Fibroblast of skin of scalp (primary cell): Measurements from ENCODE around the gene TRIO.
"Not testable (repeated sequence)": the region's sequence is repeated elsewhere in the genome, so short reads cannot be mapped to it uniquely, and the experiment has no call there.

Source experiments
- DNase-seq: peaks from one replicate; pipeline ENCODE4 v3.0.0-alpha.2; 2013

The TRIO gene

DNA sequence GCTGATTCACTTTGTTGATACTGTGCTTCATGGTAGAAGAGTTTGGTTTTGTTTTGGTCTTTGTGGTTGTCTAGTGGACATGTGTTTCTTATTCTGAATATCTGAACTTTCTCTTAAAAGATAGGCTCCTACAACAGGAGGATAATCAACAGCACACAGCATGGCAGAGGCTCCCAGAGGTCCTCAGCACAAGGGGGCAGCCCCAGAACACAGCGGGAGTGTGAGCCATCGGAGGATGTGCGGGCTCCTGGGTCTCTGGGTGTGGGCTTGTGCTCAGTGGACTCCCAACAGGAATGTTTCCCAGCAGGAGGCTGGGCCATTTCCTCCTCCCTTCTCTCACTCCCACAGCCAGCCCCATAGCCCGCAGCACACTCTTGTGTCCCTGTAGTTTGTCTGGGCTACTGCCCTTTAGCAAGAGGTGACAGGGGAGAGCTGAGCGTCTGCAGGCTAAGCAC, 274.2 kb downstream of the TRIO start:
- peak; percentile 95 for DNase-seq

DNA sequence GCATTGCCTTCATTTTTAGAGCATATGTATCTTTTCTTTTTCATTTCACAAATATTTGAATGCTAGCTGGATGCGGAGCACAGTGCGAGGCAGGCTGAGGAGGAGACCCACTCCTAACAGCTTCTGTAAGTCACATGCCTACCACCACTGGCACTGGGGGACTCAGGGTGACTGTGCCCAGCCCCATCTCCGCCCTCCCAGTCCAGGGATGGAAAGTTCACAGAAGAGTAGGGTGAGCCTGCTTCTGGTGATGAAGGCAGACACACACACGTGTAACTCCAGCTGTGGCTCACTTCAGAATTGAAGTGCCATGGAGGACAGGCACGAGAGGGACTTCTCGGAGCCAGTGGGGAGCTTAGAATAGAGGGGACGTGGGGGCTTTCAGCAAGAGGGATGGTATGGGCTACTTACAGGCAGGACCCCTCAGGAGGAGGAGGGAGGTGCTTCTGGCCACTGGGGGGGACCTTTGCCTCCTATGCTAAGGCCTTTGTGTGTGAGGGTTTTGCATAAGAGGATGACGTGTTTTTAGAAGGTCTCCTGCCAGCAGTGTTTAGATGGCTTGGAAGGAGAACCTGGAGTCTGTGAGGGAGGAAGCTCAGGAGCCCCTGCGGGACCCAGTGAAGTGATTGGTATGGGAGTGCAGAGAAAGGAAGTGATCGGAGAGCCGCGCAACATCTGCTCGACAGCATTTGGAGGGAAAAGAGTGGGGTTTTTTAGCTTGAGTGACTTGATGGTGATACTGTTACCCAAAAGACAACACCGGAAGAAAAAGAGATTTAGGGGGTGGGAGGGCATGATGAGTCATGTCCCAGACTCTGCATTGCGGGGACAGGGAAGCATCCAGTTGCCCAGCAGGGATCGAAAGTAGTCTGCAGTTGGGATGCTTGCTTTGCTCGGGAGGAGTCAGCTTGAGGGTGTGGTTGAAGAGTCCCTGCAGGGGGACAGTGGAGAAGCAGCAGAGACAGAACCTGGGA, 274.9 kb downstream of the TRIO start:
- peak; percentile 85 for DNase-seq

DNA sequence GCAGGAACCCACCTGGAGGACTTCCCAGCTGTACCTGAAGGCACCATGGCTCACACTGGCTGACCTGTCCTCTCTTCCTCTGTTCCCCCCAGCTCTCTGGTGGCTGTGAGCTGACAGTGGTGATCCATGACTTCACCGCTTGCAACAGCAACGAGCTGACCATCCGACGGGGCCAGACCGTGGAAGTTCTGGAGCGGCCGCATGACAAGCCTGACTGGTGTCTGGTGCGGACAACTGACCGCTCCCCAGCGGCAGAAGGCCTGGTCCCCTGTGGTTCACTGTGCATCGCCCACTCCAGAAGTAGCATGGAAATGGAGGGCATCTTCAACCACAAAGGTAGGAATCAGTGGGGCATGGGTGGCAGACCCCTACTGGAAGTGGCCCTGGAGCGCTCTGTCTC, 276.5 kb downstream of the TRIO start:
- DNase-seq: no peak

DNA sequence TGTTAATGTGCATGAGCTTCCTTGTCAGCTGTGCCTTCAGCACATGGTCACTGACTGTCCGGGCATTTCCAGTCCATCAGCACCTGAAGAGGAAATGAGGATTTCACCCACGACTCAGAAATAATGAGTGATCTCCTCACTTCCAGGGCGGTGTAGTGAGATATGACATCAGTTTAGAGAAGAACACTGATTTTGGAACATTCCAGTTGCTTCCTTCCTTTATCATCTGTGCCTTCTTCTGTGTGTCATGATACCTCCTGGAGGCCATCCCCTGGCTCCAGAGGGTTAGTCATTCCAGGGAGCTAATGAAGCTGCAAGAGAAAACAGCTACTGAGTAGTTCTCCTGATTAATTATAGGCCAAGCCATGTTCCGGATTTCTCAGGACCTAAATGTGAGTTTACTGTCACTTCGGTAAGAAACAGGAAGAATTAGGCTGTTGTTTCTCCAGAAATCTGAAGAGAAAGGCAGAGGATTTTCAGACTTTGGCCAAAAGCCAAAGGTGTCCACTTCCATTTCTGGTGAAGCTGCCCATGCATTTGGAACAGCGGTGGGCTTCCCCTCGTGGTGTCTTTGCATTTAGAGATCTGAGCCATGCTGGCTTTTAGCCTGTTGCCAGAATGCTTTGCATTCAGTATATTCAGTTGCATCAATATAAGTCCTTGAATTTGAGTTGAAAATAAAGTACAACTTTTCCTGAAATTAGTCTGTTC, 277.1 kb downstream of the TRIO start:
- peak; percentile 49 for DNase-seq

DNA sequence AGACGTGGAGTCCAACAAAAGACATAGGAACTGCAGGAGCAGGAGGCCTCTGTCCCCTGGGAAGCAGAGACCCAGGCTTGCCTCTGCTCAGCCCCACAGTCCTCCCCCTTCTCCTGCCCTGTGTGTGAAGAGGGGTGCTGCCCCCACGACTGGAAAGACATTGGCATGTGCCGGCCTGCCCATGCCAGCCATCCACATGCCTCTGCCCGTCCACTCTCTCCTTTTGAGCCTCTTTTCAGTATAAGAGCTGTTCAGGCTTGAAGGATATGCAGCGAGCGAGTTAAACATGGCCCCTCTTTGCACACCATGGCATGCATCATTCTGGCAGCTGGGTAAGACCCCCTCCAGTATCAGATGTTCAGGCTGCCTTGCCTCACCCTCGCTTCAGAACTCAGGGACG, 278.7 kb downstream of the TRIO start:
- DNase-seq: no peak

DNA sequence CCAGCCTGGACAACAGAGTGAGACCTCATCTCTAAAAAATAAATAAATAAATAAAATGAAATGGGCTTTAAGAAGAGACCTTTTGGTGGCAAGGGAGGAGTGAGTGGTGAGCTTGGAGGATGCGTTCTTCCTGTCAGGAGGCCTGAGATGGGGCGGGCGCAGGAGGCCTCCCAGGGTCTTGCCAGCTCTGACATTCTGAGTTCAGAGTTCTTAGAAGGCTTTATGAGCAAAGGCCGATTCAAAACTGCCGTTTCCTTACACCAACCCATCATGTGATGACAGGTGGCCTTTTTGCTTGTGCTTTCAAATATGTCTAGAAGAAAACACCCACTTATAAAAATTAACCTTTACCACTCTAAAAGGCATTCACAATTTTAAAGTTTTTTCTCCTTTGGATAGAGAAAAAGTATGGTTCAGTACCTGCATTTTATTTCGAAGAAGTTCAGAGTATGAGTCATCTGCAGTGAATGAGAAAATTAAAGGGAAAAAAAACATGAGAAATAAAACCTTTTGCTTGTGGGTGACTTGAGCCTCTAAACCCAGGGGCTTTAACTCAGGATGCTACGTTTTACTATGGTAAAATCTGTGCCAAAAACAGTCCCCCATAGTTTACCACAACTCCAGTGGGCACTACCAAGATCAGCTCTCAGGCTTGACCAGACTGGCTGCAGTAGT, 281.0 kb downstream of the TRIO start:
- DNase-seq: no peak

DNA sequence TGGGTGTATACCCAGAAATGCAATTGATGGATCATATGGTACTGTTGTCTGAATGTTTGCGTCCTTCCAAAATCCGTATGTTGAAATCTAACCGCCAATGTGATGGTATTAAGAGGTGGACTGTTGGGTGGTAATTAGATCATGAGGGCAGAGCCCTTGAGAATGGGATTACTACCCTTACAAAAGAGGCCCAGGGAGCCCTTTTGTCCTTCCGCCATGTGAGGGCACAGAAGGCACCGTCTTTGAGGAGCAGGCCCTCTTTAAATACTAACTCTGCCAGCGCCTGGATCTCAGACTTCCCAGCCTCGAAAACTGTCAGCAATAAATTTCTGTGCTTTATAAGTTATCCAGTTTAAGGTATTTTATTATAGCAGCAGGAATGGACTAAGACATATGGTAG, 282.4 kb downstream of the TRIO start:
- no peak for DNase-seq

DNA sequence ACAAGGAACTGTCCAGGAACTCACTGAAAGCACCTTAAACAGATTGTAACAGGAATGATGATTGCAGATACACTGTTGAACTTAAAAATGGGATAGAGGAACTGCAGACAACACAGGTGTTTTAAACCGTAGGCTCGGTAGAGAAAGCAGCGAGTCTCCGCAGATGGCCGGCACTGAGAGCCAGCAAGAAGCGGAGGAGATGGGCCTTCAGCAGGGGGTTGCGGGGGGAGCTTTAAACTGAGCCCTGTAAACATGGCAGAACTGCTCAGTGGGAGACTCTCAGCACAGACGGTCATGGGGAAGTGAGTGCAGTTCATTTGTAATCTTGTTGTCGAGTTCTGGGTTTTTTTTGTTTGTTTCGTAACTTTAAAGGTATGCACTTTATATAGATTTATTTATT, 283.4 kb downstream of the TRIO start:
- no peak for DNase-seq

DNA sequence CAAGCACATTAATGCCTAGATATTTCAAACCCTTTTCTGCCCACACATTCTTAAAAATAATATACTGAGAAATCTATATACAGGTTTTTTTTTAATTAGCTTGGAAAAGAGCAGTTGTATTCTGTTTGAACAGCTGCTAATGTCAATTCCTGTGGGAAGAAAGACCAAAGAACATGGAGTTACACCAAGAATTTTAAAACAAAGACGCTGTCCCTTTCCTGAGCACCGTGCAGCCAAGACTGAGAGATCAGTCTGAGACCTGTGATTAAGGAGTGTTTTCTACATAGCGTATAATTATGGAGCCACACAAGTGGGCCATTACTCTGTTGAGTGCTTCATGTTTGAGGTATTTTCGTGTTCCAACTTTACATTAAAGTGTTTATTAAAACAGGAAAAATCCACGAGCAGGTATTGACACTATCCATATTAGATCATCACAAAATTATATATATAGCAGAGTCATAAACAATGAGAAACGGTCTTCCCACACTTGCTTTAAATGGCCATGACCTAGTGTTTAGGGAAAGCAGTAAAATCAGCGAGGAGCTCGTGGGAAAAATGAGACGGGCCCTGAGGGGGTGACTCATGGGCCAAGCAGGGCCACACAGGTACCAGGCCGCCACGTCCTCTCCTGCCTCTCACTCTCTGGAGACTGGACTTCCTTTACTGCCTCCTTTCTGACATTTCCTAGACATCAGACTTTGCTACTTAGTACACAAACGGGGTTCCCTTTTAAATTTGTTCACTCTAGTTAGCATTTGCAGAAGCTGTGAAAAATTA, 285.4 kb downstream of the TRIO start:
- DNase-seq: peak; percentile 41

DNA sequence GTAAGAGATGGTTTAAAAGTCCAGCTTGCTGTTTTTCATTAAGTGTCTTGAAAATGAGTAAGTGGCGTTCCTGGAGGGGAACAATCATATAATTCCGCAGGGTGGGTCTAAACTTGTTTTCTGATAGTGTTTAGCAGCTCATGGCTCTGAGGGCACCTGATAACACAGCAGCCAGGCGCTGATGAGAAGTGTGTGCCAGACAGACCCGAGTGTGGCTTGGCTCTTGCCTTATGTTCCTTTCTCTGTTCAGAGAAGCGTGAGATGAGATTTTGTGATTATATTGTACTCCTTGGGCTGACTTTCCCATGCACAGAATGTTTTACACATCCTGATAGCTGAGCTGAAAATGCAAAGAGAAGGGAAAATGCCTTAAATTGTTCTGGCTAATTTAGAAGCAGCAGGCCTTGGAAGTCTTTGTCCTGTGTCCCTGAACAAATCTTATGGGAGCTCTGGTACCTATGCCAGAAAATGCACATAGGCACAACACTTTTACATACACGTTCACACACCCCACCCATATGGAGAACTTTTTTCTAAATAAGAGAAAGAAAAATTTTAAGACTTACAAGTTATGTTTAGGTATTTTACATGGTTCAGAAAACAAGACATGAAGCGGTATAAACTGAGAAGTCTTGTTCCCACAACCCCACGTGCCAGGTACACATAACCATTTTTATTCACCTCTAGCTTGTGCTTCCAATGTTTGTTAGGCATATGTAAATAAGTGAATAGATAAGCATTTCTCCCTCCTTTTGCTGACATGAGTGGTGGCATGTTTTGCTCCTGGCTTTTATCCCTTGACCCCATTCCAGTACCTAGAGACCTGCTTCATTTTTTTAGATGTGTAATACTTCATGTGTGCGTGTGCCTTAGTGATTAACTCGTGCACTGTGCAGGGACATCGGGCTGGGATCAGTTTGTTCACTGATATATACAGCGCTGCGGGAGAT, 286.2 kb downstream of the TRIO start:
- no peak for DNase-seq

DNA sequence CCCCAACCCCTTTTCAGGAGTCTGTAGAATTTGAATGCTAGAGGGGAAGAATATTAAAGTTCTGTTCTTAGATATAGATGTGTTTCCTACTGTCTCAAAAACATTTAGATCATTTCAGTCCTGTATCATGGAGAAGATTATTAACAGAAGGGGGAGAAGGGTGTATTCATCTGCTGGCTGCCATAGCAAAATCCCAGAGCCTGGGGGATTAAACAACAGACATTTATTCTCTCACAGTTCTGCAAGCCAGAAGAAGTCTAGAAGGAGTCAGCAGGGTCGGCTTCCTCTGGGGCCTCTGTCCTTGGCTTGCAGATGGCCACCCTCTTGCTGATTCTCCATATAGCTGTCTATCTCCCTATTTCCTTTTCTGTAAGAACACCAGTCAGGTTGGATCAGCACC, 288.4 kb downstream of the TRIO start:
- DNase-seq: no peak

DNA sequence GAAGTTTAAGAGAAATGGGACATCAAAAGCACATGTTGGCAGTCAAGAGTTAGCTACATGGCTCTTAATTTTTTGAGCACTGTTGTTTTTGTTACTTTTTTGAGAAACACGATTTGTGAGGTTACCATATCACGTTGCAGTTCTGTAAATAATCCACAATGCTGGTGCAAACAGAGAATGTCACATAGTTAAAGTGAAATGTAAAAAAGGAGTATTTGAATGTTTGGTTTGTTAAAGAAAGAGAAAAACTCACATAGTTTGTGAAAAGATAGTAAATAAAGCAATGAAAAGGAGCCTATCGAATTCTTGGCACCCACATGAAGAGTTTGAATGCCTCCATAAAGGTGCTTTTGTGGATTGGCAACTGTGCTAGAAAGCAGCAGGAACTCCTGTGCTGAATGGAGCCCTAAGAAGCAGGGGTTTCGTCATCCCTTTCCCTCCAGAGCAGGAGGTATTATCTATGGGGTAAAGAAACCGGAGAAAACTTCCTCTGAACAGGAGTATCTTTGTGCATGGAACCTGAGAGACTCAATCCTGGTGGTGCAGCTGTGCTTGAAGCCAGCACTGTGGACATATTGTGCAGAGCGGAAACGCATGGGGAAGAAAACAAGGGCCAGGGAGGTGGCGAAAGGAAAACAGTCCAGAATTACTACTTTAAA, 289.9 kb downstream of the TRIO start:
- DNase-seq: no peak

DNA sequence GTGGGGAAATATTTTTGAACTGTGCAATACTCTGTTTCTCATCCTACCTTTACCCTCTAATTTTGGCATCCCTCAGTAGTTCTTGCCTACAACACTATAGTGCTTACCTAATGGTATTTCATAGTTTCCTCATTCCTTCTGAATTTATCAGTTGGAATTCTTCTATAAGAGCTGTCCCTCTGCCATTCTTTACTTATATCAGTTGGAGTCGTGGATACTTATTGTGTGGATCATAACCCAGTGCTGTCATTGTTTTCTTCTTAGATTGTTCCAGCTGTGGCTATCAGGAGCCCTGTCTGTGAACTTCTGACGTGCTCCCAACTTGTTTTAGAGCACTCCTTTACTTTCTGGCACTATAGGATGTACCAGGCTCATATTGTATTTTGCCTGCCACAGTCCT, 292.3 kb downstream of the TRIO start:
- DNase-seq: peak; percentile 57

DNA sequence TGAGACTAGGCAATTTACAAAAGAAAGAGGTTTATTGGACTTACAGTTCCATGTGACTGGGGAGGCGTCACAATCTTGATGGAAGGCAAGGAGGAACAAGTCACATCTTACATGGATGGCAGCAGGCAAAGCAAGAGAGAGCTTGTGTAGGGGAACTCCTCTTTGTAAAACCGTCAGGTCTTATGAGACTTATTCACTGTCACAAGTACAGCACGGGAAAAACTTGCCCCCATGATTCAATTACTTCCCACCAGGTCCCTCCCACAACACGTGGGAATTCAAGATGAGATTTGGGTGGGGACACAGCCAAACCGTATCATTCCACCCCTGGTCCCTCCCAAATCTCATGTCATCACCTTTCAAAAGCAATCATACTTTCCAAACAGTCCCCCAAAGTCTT, 293.0 kb downstream of the TRIO start:
- not testable (repeated sequence) for DNase-seq

DNA sequence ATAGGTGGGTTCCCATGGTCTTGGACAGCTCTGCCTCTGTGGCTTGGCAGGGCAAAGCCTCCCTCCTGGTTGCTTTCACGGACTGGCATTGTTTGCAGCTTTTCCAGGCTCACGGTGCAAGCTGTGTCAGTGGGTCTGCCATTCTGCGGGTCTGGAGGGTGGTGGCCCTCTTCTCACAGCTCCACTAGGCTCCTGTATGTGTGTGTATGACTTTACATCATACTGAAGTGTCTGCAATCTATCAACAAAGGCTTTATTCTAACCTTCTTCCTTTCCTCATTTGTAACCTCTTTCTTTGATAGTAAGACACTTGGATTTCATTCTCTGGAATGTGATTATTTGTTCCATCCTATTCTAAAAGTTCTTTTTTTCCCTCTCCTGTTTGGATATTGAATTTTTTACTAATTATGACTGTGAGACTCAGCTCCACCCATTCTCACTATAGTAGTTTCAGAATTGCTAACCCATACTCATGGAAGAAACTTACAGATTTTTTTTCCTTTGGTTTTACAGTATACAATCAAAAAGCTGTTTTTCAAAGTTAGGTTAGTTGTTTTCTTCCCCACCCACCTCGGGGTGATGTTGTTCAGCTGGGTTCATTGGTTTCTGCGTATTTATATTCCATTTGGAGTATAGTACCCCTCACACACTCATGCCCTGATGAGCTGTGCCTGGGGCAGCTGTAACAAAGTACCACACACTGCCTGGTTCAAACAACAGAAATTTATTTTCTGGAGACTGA, 293.8 kb downstream of the TRIO start:
- no peak for DNase-seq

DNA sequence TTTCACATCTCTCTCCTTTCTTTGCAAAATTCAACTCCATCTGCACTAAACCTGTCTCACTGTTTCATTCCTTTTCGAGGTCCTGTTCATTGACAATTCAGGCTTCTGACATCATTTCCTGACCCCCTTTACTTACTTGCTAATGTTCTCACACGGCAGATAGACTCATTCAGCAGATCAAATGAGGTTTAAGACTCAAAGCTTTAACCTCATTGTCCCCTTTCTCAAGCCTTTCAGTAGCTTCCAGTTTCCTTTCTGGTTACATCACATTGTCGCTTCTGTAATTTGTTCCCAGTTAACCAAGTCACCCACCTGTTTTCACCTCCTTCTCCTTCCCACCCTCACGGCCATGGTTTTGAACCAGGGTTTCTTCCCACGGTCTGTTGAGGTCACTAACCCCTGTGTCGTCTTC, 295.1 kb downstream of the TRIO start:
- no peak for DNase-seq

DNA sequence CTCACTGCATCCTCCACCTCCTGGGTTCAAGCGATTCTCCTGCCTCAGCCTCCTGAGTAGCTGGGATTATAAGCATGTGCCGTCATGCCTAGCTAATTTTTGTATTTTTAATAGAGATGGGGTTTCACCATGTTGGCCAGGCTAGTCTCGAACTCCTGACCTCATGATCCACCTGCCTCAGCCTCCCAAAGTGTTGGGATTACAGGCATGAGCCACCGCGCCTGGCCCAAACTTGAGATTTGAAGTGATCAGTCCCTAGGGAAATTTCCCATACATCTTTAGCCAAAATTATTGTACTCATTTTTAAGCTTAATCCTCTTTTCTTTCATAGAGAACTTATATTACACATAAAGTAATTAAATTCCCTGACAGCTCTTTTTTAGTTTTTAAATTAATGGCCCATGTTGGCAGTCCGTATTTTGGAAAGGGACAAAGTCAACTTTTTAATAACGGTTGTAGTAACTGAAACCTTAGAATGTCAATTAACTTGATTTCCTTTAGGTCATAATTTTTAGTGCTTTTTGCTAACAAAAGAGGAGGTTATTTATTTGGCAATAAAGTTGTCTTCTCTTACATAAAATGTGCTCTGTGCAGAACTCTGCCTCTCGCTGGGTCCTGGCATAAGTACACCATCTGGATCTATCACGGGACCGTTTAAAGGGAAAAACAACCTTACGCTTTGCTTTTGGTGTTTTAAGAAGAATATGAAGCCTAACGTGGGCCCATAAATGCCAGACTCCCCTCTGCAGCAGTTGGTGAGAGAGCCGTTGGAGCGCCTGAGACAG, 296.1 kb downstream of the TRIO start:
- DNase-seq: no peak

DNA sequence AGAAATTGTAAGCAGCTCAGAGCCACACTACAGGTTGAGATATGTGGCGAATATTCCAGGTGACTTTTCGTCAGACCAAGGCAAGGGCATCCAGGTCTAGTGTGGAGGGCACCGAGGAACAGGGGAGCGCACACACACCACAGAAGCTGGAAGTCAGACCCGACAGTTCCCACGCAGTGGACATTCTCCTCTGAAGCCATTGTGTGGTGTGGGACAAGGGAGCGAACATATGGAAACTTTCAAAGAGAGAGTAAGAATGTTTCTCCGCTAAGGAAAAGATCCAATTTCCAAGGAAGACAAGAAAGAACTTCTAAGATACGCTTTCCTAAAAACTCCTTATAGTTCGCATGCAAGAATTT, 297.1 kb downstream of the TRIO start:
- DNase-seq: no peak
